ENCODE data around the gene NKAIN2. TPM values are rescaled to one million over a fixed set of nuclear protein-coding genes. Genes with fewer than 3 reads are reported as not detected.

NKAIN2 gene
- total and polyA plus RNA-seq, 7 donors = 0.08 to 13.5 (median 1.1) TPM

DNA sequence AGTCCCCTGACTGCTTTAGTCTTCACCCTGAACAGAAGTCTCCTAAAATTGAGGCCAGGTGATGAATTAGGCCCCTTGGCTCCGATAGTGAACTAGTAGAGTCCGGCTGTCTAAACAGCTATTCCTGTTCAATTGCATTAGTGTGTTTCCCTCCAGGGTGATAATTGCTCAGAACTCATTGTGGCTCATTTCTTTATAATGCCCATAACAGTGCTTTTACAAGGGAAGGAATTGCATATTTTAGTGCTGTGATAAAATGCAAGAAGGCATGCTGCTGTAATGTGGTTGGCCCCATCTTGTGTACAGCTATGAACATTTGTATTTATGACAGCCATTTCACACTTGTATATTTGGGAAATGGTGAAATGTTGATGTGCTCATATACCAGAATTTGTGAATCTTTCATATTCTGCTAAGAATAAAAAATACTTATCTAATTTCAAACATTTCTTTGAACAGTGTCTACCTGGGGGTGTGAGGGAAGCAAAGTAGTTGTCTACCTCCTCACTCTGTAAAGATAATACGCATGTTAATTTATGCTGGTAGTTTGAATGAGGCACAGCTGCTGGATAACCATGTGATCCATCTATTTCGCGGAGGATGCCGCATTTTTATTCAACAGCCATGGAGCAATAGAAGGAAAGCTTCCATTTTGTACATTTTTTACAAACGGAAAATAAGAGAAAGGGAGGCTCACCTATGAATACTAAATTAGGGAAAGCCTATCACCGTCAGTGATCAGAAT lies 451.4 kb downstream of the NKAIN2 start:
- Histone ChIP-seq H3K9me3 (no peaks in the 10 kb centered on the region), H3K4me3 (no peak overlapping the region), H3K27ac (no peak overlapping the region), H3K4me1 (no peaks in the 10 kb centered on the region), H3K27me3 (ENCODE audit: insufficient read depth in 3 of 3, low read length in 2 of 3) (no peaks in the 10 kb centered on the region), H3K36me3 (ENCODE audit: insufficient read depth in 1 of 2, low read depth in 1 of 2) (no peaks in the 10 kb centered on the region)
- no peak for DNase-seq
- TF ChIP-seq, protein P1, sequence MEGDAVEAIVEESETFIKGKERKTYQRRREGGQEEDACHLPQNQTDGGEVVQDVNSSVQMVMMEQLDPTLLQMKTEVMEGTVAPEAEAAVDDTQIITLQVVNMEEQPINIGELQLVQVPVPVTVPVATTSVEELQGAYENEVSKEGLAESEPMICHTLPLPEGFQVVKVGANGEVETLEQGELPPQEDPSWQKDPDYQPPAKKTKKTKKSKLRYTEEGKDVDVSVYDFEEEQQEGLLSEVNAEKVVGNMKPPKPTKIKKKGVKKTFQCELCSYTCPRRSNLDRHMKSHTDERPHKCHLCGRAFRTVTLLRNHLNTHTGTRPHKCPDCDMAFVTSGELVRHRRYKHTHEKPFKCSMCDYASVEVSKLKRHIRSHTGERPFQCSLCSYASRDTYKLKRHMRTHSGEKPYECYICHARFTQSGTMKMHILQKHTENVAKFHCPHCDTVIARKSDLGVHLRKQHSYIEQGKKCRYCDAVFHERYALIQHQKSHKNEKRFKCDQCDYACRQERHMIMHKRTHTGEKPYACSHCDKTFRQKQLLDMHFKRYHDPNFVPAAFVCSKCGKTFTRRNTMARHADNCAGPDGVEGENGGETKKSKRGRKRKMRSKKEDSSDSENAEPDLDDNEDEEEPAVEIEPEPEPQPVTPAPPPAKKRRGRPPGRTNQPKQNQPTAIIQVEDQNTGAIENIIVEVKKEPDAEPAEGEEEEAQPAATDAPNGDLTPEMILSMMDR (IDR thresholded peaks at IDR 0.05) = no peak
- no peak for ATAC-seq
- intact Hi-C loops (cut with DNase I) = no loop called here
- 78 to 87% (median 85%) methylated on average over 8 of the region's 8 CpGs for WGBS, 3 donors

DNA sequence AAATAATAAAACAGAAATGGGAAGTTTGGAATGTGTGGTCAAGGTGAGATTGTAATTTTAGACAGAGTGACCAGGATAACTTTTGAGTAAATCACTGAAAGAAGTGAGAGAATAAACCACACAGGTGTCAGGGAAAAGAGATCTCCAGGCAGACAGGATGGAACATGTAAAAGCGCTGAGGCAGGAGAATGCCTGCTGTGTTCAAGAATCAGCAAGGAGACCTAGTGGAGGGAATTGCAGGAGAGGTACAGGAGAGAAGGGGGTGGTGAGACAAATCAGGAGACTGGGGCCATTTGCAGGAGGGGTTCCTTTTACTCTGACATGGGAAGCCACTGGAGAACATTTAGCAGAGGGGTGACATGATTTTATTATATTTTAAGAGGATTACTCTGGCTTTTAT lies 456.7 kb downstream of the NKAIN2 start:
- Histone ChIP-seq H3K4me3 (no peak overlapping the region), H3K36me3 (ENCODE audit: insufficient read depth in 1 of 2, low read depth in 1 of 2) (no peaks in the 10 kb centered on the region), H3K27me3 (ENCODE audit: insufficient read depth in 3 of 3, low read length in 2 of 3) (no peaks in the 10 kb centered on the region), H3K4me1 (no peaks in the 10 kb centered on the region), H3K27ac (no peak overlapping the region), H3K9me3 (no peaks in the 10 kb centered on the region)
- TF ChIP-seq, protein P1 (IDR thresholded peaks at IDR 0.05) = no peak
- DNase-seq (no peak), ATAC-seq (no peak)
- WGBS, 3 donors = 63 to 73% (median 65%) methylated on average over 1 of the region's 1 CpG
- intact Hi-C loops (cut with DNase I) = no loop called here

DNA sequence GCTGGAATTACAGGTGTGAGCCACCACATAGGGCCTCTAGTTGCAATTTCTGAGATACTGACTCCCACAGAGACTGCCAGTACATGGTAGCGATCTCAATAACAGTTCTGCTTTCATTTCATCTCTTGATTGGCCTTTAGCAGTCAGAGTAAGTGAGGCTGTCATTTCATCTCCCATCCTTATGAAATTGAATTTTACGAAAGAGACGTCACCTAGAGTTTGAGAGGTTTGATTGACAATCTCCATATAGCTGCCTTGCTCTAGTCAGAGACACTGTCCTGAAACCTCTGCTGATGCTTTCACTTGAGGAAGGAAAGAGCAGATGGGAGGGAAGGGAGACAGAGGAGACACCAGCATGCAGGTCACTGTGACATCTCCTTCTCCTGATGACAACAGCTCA lies 466.1 kb downstream of the NKAIN2 start:
- WGBS, 3 donors = 93 to 97% (median 96%) methylated on average over 3 of the region's 3 CpGs
- Histone ChIP-seq H3K27ac (no peak overlapping the region), H3K36me3 (ENCODE audit: insufficient read depth in 1 of 2, low read depth in 1 of 2) (no peaks in the 10 kb centered on the region), H3K4me1 (no peaks in the 10 kb centered on the region), H3K4me3 (no peak overlapping the region), H3K9me3 (no peaks in the 10 kb centered on the region), H3K27me3 (ENCODE audit: insufficient read depth in 3 of 3, low read length in 2 of 3) (no peaks in the 10 kb centered on the region)
- ATAC-seq = no peak
- DNase-seq = no peak
- TF ChIP-seq, protein P1 (IDR thresholded peaks at IDR 0.05) = no peak
- intact Hi-C loops (cut with DNase I) = no loop called here

DNA sequence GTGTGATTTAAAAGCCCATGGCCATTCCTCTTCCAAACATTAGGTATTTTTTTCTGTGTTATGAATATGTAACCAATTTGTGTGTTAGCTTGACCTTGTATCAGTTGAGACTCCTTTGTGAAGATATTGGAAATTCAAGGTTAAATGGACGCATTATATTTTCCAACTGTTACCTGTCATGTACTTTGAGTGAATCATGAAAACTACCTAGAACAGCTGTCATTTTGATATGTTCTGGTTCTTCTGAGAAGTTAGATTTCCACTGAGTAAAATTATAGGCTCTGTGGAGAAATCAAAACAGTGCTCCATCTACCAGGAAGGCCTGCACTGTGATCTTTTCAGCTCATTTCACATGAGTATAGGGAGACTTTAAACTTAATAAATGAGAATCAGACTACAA lies 470.0 kb downstream of the NKAIN2 start:
- no peaks in the 10 kb centered on the region for H3K9me3 ChIP-seq
- TF ChIP-seq, protein P1 (IDR thresholded peaks at IDR 0.05) = no peak
- no peak overlapping the region for H3K4me3 ChIP-seq
- intact Hi-C loops (cut with DNase I) = no loop called here
- WGBS, 3 donors = 95 to 98% (median 97%) methylated on average over 1 of the region's 1 CpG
- H3K4me1 ChIP-seq = no peaks in the 10 kb centered on the region
- H3K27ac ChIP-seq = no peak overlapping the region
- no peaks in the 10 kb centered on the region for H3K36me3 ChIP-seq (ENCODE audit: insufficient read depth in 1 of 2, low read depth in 1 of 2)
- ATAC-seq (no peak), DNase-seq (no peak)
- H3K27me3 ChIP-seq (ENCODE audit: insufficient read depth in 3 of 3, low read length in 2 of 3) = no peaks in the 10 kb centered on the region

DNA sequence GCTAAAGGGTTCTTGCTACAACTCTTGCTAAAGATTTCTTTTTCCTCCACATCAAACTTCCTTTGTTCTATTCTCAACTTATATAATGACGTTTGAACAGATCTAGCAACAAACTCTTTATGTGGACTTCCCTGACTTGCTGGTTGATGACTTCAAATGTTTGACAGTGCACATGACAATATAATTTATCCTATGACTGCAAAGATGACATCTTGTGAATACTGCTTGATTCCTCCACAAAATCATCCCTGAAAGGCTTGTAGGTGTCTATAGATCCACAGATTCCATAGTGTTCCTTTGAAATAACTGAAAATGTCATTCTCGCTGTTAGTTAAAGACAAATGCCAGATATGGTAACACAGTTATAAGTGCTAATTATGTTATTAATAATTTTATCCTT lies 478.9 kb downstream of the NKAIN2 start:
- H3K36me3 ChIP-seq (ENCODE audit: insufficient read depth in 1 of 2, low read depth in 1 of 2) = no peaks in the 10 kb centered on the region
- no peaks in the 10 kb centered on the region for H3K4me1 ChIP-seq
- H3K4me3 ChIP-seq = no peak overlapping the region
- H3K9me3 ChIP-seq = no peaks in the 10 kb centered on the region
- ATAC-seq (no peak), DNase-seq (no peak)
- intact Hi-C loops (cut with DNase I) = no loop called here
- WGBS, 3 donors = 83 to 88% (median 87%) methylated on average over 2 of the region's 2 CpGs
- H3K27ac ChIP-seq = no peak overlapping the region
- TF ChIP-seq, protein P1 (IDR thresholded peaks at IDR 0.05) = no peak
- no peaks in the 10 kb centered on the region for H3K27me3 ChIP-seq (ENCODE audit: insufficient read depth in 3 of 3, low read length in 2 of 3)
